ENCODE results near the gene RUBCNL. TPM values are rescaled to one million over a fixed set of nuclear protein-coding genes. Genes with fewer than 3 reads are reported as not detected.

RUBCNL gene
- total RNA-seq, 6 donors from 2014 or later = 1.8 to 5.4 (median 5.0) TPM

GRCh38 chr13:46359714-46360113, 27.3 kb downstream of the RUBCNL start:
- DNase-seq = no peak
- 59 to 75% methylated on average over 1 of the region's 1 CpG for WGBS, 2 donors
- Histone ChIP-seq H3K9me3 (no peaks in the 10 kb centered on the region), H3K36me3 (no peaks in the 10 kb centered on the region), H3K27me3 (no peaks in the 10 kb centered on the region), H3K4me1 (no peaks in the 10 kb centered on the region), H3K27ac (no peak overlapping the region), H3K4me3 (no peak overlapping the region)
- no peak for TF ChIP-seq POLR2AphosphoS5 (IDR thresholded peaks at IDR 0.05)
- peak in 1 of 2 donors; percentile 64 for ATAC-seq (ENCODE audit: low FRiP score in 2 of 2)

GRCh38 chr13:46355901-46356590, 31.0 kb downstream of the RUBCNL start:
- Histone ChIP-seq H3K4me3 (no peak overlapping the region), H3K27ac (no peak overlapping the region), H3K4me1 (no peaks in the 10 kb centered on the region), H3K36me3 (no peaks in the 10 kb centered on the region), H3K27me3 (no peaks in the 10 kb centered on the region), H3K9me3 (no peaks in the 10 kb centered on the region)
- WGBS, 2 donors = 87 to 89% methylated on average over 11 of the region's 11 CpGs
- no peak for ATAC-seq (ENCODE audit: low FRiP score in 2 of 2)
- no peak for DNase-seq
- TF ChIP-seq CTCF (IDR thresholded peaks at IDR 0.05) = no peak
- TF ChIP-seq POLR2A (IDR thresholded peaks at IDR 0.05) = no peak
- TF ChIP-seq EP300 (IDR thresholded peaks at IDR 0.05) = no peak
- no peak for TF ChIP-seq POLR2AphosphoS5 (IDR thresholded peaks at IDR 0.05)

GRCh38 chr13:46355088-46355468, 32.0 kb downstream of the RUBCNL start:
- WGBS, 2 donors = 72 to 73% methylated on average over 5 of the region's 5 CpGs
- ATAC-seq (ENCODE audit: low FRiP score in 2 of 2) = no peak
- H3K27ac ChIP-seq = peak overlapping the region in 2 of 4 donors; percentile 21 to 35

GRCh38 chr13:46354156-46355087, 32.6 kb downstream of the RUBCNL start:
- 61 to 74% methylated on average over 9 of the region's 9 CpGs for WGBS, 2 donors
- Histone ChIP-seq H3K27ac (peak overlapping the region in 3 of 4 donors; percentile 16 to 56 (median 25)), H3K27me3 (no peaks in the 10 kb centered on the region), H3K9me3 (no peaks in the 10 kb centered on the region), H3K4me1 (no peaks in the 10 kb centered on the region), H3K36me3 (no peaks in the 10 kb centered on the region), H3K4me3 (no peak overlapping the region)
- TF ChIP-seq CTCF (IDR thresholded peaks at IDR 0.05) (no peak), POLR2AphosphoS5 (IDR thresholded peaks at IDR 0.05) (peak in 1 of 2 donors; percentile 25)
- DNase-seq = no peak
- ATAC-seq (ENCODE audit: low FRiP score in 2 of 2) = peak; percentile 58 to 76

More at GRCh38 chr13:46355088-46355468, 32.0 kb downstream of the RUBCNL start:
- DNase-seq = no peak
- Histone ChIP-seq H3K9me3 (no peaks in the 10 kb centered on the region), H3K36me3 (no peaks in the 10 kb centered on the region), H3K4me3 (no peak overlapping the region), H3K4me1 (no peaks in the 10 kb centered on the region), H3K27me3 (no peaks in the 10 kb centered on the region)
- TF ChIP-seq POLR2A (IDR thresholded peaks at IDR 0.05) (no peak), CTCF (IDR thresholded peaks at IDR 0.05) (no peak), POLR2AphosphoS5 (IDR thresholded peaks at IDR 0.05) (no peak), EP300 (IDR thresholded peaks at IDR 0.05) (no peak)

- Histone ChIP-seq H3K27me3 (no peaks in the 10 kb centered on the region), H3K4me1 (no peaks in the 10 kb centered on the region), H3K27ac (peak overlapping the region in 3 of 4 donors; percentile 33 to 69 (median 63)), H3K4me3 (no peak overlapping the region), H3K36me3 (no peaks in the 10 kb centered on the region), H3K9me3 (no peaks in the 10 kb centered on the region)
- WGBS, 2 donors = 53 to 80% methylated on average over 5 to 8 of the region's 8 CpGs
- TF ChIP-seq POLR2AphosphoS5 (IDR thresholded peaks at IDR 0.05) (peak in 1 of 2 donors; percentile 46), CTCF (IDR thresholded peaks at IDR 0.05) (no peak)
- ATAC-seq (ENCODE audit: low FRiP score in 2 of 2) = peak; percentile 46 to 67
- DNase-seq = peak in 1 of 2 donors; percentile 64
These were observed 34.2 kb downstream of the RUBCNL start for GRCh38 chr13:46352805-46353204.
